Astrocyte (in vitro differentiated cells and primary cell): Measurements from ENCODE around the gene CYP3A4. TPM values are rescaled to one million over a fixed set of nuclear protein-coding genes. Genes with fewer than 3 reads are reported as not detected.

Experiments
- DNase-seq: peaks from one replicate; pipeline ENCODE4 v3.0.0-alpha.2; 2010; ENCODE audit warnings: low read depth
- FAIRE-seq: peaks from 2 replicates; lab custom pipeline; 2011; peaks lifted over from hg19 to GRCh38; lab: Jason Lieb, UNC
- H2AFZ ChIP-seq: 2 replicates; pipeline ENCODE4 v1.6.0; 2012; ENCODE audit warnings: low read depth, low read length, inconsistent platforms
- H3K27ac ChIP-seq: 2 replicates; pipeline ENCODE4 v1.5.1; 2011; ENCODE audit warnings: low read depth, low read length, inconsistent platforms
- H3K27me3 ChIP-seq: 2 replicates; pipeline ENCODE4 v1.6.0; 2011; ENCODE audit warnings: low read length, inconsistent platforms; ENCODE audit not compliant: insufficient read depth
- H3K36me3 ChIP-seq: 2 replicates; pipeline ENCODE4 v1.5.1; 2011; ENCODE audit warnings: low read length, inconsistent platforms; ENCODE audit not compliant: insufficient read depth
- H3K4me1 ChIP-seq: 2 replicates; pipeline ENCODE4 v1.5.1; 2011; ENCODE audit warnings: low read length, inconsistent platforms; ENCODE audit not compliant: insufficient read depth
- H3K4me2 ChIP-seq: 2 replicates; pipeline ENCODE4 v1.6.0; 2012; ENCODE audit warnings: low read length, inconsistent platforms
- H3K4me3 ChIP-seq: 2 replicates; pipeline ENCODE4 v1.5.1; 2011; ENCODE audit warnings: low read depth, mild to moderate bottlenecking, low read length, inconsistent platforms; ENCODE audit not compliant: insufficient read depth
- H3K79me2 ChIP-seq: 2 replicates; pipeline ENCODE4 v1.6.0; 2012; ENCODE audit warnings: mild to moderate bottlenecking, low read length, inconsistent platforms; ENCODE audit not compliant: insufficient read depth
- H3K9ac ChIP-seq: 2 replicates; pipeline ENCODE4 v1.6.0; 2012; ENCODE audit warnings: mild to moderate bottlenecking, low read length, inconsistent platforms
- H3K9me3 ChIP-seq: 2 replicates; pipeline ENCODE4 v1.5.1; 2012; ENCODE audit warnings: low read depth, mild to moderate bottlenecking, low read length, inconsistent platforms; ENCODE audit not compliant: insufficient read depth
- H4K20me1 ChIP-seq: 2 replicates; pipeline ENCODE4 v1.6.0; 2012; ENCODE audit warnings: low read length, inconsistent platforms; ENCODE audit not compliant: insufficient read depth
- H3K27ac Mint-ChIP-seq: one replicate; pipeline ENCODE4 v1.8.0; 2021; ENCODE audit warnings: mild to moderate bottlenecking, mixed read lengths; ENCODE audit not compliant: unreplicated experiment
- H3K27me3 Mint-ChIP-seq: one replicate; pipeline ENCODE4 v1.8.0; 2021; ENCODE audit warnings: low read depth, mixed read lengths; ENCODE audit not compliant: unreplicated experiment
- H3K36me3 Mint-ChIP-seq: one replicate; pipeline ENCODE4 v1.8.0; 2021; ENCODE audit warnings: low read depth, mixed read lengths; ENCODE audit not compliant: unreplicated experiment
- H3K4me1 Mint-ChIP-seq: one replicate; pipeline ENCODE4 v1.8.0; 2021; ENCODE audit warnings: low read depth, mixed read lengths; ENCODE audit not compliant: unreplicated experiment
- H3K4me3 Mint-ChIP-seq: one replicate; pipeline ENCODE4 v1.8.0; 2021; ENCODE audit warnings: mild to moderate bottlenecking, moderate library complexity, mixed read lengths; ENCODE audit not compliant: unreplicated experiment
- H3K9me3 Mint-ChIP-seq: one replicate; pipeline ENCODE4 v1.8.0; 2021; ENCODE audit warnings: mild to moderate bottlenecking, mixed read lengths; ENCODE audit not compliant: unreplicated experiment
- EZH2 ChIP-seq: IDR thresholded peaks from 2 replicates; pipeline ENCODE4 v1.6.1; 2012; ENCODE audit warnings: mild to moderate bottlenecking, low read length, inconsistent platforms; ENCODE audit not compliant: insufficient read depth
- total RNA-seq: library from RNA; stranded (reverse); gene quantifications from 2 replicates; pipeline ENCODE4 v1.2.1, GENCODE V29; 2021
- TF ChIP-seq, protein P1 (sequence below): IDR thresholded peaks from 2 replicates; pipeline ENCODE4 v1.5.1; 2011; ENCODE audit warnings: low read depth, mild to moderate bottlenecking, inconsistent platforms, low read length, moderate library complexity; ENCODE audit not compliant: insufficient read depth

Gene CYP3A4
- total RNA-seq, 1 donor from 2014 or later: not detected

DNA sequence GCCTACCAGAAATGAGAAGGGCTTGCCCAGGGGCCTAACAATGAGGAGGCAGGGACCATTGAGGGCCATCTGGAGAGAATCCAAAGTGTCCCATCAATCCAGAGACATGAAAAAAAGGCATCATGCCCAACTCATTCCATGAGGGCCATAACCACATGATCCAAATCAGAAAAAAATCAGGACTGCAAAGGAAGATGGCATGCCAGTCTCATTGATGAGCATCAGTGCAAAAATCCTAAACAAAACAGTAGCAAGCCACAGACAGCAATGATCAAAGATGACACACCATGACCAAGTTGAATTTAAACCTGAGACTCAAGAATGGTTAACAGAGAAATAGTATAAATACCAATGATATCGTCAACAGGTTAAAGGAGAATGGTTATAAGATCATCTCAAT, 7.0 kb upstream of the CYP3A4 start:
- Histone ChIP-seq H2AFZ (no peak overlapping the region), H3K79me2 (no peaks in the 10 kb centered on the region), H3K9ac (no peak overlapping the region), H3K36me3 (no peaks in the 10 kb centered on the region), H3K27me3 (no peaks in the 10 kb centered on the region), H3K4me1 (peaks cover 11% of the 10 kb centered on the region), H3K4me2 (no peak overlapping the region), H3K9me3 (no peaks in the 10 kb centered on the region), H3K27ac (no peak overlapping the region), H4K20me1 (no peaks in the 10 kb centered on the region), H3K4me3 (no peak overlapping the region)
- H3K27me3 Mint-ChIP-seq: peaks cover 8% of the 10 kb centered on the region
- no peak overlapping the region for H3K4me3 Mint-ChIP-seq
- peaks cover 14% of the 10 kb centered on the region for H3K4me1 Mint-ChIP-seq
- TF ChIP-seq EZH2: no peak
- TF ChIP-seq, protein P1, sequence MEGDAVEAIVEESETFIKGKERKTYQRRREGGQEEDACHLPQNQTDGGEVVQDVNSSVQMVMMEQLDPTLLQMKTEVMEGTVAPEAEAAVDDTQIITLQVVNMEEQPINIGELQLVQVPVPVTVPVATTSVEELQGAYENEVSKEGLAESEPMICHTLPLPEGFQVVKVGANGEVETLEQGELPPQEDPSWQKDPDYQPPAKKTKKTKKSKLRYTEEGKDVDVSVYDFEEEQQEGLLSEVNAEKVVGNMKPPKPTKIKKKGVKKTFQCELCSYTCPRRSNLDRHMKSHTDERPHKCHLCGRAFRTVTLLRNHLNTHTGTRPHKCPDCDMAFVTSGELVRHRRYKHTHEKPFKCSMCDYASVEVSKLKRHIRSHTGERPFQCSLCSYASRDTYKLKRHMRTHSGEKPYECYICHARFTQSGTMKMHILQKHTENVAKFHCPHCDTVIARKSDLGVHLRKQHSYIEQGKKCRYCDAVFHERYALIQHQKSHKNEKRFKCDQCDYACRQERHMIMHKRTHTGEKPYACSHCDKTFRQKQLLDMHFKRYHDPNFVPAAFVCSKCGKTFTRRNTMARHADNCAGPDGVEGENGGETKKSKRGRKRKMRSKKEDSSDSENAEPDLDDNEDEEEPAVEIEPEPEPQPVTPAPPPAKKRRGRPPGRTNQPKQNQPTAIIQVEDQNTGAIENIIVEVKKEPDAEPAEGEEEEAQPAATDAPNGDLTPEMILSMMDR: no peak
- peaks cover 2% of the 10 kb centered on the region for H3K9me3 Mint-ChIP-seq
- FAIRE-seq: no peak
- no peaks in the 10 kb centered on the region for H3K36me3 Mint-ChIP-seq
- no peak for DNase-seq
- H3K27ac Mint-ChIP-seq: no peak overlapping the region

DNA sequence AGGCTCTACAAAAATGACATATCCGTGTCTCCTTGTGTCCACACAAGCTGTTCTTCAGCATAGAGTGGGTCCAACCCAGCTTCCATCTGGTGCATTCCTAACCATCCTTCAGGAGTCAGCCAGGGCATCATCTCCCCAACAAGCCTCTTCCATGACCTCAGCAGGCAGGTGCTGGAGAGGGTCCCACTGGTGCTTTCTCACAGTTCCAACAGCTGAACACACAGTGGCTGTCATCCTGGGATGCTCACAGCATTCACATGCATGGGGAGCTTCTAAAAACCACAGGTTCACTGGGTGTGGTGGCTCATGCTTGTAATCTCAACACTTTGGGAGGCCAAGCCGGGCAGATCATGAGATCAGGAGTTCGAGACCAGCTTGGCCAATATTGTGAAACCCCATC, 6.4 kb upstream of the CYP3A4 start:
- peaks cover 10% of the 10 kb centered on the region for H3K27me3 Mint-ChIP-seq
- H3K36me3 Mint-ChIP-seq: no peaks in the 10 kb centered on the region
- no peak overlapping the region for H3K27ac ChIP-seq
- no peaks in the 10 kb centered on the region for H4K20me1 ChIP-seq
- peaks cover 2% of the 10 kb centered on the region for H3K9me3 Mint-ChIP-seq
- H3K27me3 ChIP-seq: no peaks in the 10 kb centered on the region
- no peak overlapping the region for H3K4me2 ChIP-seq
- no peak overlapping the region for H3K4me3 ChIP-seq
- H3K27ac Mint-ChIP-seq: peak overlapping the region; percentile 5
- no peak overlapping the region for H3K4me3 Mint-ChIP-seq
- H3K4me1 ChIP-seq: peaks cover 11% of the 10 kb centered on the region
- no peak overlapping the region for H3K9ac ChIP-seq
- TF ChIP-seq EZH2: no peak
- TF ChIP-seq, protein P1: no peak
- no peak for DNase-seq
- no peaks in the 10 kb centered on the region for H3K9me3 ChIP-seq
- peaks cover 14% of the 10 kb centered on the region for H3K4me1 Mint-ChIP-seq
- H3K79me2 ChIP-seq: no peaks in the 10 kb centered on the region
- no peak for FAIRE-seq
- no peak overlapping the region for H2AFZ ChIP-seq
- H3K36me3 ChIP-seq: no peaks in the 10 kb centered on the region

DNA sequence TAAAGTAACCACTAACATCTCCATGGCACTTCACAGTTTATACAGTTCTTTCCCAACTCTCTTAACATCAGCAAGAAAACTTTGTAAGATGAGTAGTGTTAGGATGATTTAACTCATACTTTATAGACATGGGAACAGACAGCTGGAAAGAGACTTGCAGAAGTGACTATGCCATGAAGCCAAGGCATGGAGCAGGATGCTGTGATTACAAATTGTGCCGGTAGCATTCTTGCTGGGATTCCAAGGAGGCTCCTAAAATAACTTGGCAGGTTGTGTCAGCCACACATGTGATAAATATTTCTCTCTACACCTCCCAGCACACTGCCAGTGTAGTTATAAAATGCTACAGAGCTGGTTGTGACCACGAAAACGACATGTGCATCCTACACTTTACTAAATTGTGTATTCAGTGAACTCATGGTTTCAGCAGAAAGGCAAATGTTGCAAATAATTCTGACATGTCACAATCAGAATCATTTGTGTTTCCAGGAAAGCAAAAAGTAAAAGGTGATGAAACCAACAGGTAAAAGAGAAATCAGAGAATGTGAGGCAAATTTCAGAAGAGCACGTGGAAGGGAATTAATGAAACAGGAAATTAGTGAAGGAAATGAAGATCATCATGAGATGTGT, 5.6 kb upstream of the CYP3A4 start:
- Mint-ChIP-seq H3K27me3 (peaks cover 11% of the 10 kb centered on the region), H3K9me3 (peaks cover 2% of the 10 kb centered on the region), H3K27ac (no peak overlapping the region), H3K36me3 (no peaks in the 10 kb centered on the region), H3K4me3 (no peak overlapping the region), H3K4me1 (peaks cover 9% of the 10 kb centered on the region)
- DNase-seq (no peak), FAIRE-seq (no peak)
- no peak overlapping the region for H3K9ac ChIP-seq
- no peak overlapping the region for H3K27ac ChIP-seq
- no peak overlapping the region for H3K4me2 ChIP-seq
- no peaks in the 10 kb centered on the region for H3K36me3 ChIP-seq
- no peak overlapping the region for H2AFZ ChIP-seq
- no peaks in the 10 kb centered on the region for H3K79me2 ChIP-seq
- no peaks in the 10 kb centered on the region for H4K20me1 ChIP-seq
- no peaks in the 10 kb centered on the region for H3K27me3 ChIP-seq
- H3K9me3 ChIP-seq: no peaks in the 10 kb centered on the region
- H3K4me1 ChIP-seq: peaks cover 6% of the 10 kb centered on the region
- no peak overlapping the region for H3K4me3 ChIP-seq
- TF ChIP-seq, protein P1: no peak
- no peak for TF ChIP-seq EZH2
